Nephron progenitor cell (in vitro differentiated cells): ENCODE results near the gene PAPPA.

Experiments
- DNase-seq: peaks from one replicate; pipeline ENCODE4 v3.0.0; 2021
- H3K27ac Mint-ChIP-seq: 2 replicates; pipeline ENCODE4 v1.8.0; 2021; ENCODE audit warnings: mild to moderate bottlenecking, moderate library complexity, mixed read lengths
- H3K27me3 Mint-ChIP-seq: 2 replicates; pipeline ENCODE4 v1.8.0; 2021; ENCODE audit warnings: mild to moderate bottlenecking, low read depth, mixed read lengths; ENCODE audit not compliant: poor library complexity
- H3K36me3 Mint-ChIP-seq: 2 replicates; pipeline ENCODE4 v1.8.0; 2021; ENCODE audit warnings: low read depth, mixed read lengths
- H3K4me1 Mint-ChIP-seq: 2 replicates; pipeline ENCODE4 v1.8.0; 2021; ENCODE audit warnings: mixed read lengths
- H3K4me3 Mint-ChIP-seq: 2 replicates; pipeline ENCODE4 v1.8.0; 2021; ENCODE audit warnings: mild to moderate bottlenecking, moderate library complexity, mixed read lengths
- H3K9me3 Mint-ChIP-seq: 2 replicates; pipeline ENCODE4 v1.8.0; 2021; ENCODE audit warnings: mild to moderate bottlenecking, moderate library complexity, mixed read lengths
- TF ChIP-seq, protein P1 (sequence below): fragments of 200-600 bp; sonication (generic); IDR thresholded peaks from 2 replicates; pipeline ENCODE4 v1.5.0; 2021; ENCODE audit warnings: antibody characterized with exemption

Gene PAPPA

DNA sequence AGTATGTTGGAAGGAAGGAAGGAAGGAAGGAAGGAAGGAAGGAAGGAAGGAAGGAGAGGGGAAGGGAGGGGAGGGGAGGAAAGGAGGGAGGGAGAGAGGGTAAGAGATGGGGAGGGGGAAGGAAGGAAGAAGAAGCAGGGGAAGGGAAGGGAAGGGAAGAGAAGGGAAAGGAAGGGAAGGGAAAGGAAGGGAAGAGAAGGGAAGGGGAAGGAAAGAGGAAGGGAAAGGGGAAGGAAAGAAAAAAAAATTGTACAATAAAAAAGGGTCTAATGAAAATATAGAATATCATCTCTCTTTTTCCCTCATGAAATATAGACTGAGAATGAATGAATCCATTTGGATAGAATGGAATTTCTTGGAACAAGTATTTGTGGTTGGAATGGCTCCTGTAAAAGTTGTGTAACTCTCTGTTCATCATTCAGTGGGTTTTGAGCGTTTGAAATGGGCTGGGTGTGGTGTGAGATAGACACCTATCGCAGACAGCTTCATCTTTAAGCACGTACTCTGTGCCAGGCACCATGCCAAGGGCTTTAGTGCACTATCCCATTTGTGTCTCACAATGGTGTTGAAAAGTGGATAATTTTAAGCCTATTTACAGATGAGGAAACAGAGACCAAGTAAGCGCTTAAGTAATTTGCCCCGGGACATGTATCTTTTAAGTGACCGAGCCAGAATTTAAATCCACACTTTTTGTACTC is 11.6 kb upstream of the PAPPA start:
- no peak for DNase-seq
- Mint-ChIP-seq H3K4me1 (no peaks in the 10 kb centered on the region), H3K27me3 (peaks cover 20% of the 10 kb centered on the region), H3K4me3 (no peak overlapping the region), H3K36me3 (no peaks in the 10 kb centered on the region), H3K27ac (no peak overlapping the region), H3K9me3 (no peaks in the 10 kb centered on the region)
- TF ChIP-seq, protein P1, sequence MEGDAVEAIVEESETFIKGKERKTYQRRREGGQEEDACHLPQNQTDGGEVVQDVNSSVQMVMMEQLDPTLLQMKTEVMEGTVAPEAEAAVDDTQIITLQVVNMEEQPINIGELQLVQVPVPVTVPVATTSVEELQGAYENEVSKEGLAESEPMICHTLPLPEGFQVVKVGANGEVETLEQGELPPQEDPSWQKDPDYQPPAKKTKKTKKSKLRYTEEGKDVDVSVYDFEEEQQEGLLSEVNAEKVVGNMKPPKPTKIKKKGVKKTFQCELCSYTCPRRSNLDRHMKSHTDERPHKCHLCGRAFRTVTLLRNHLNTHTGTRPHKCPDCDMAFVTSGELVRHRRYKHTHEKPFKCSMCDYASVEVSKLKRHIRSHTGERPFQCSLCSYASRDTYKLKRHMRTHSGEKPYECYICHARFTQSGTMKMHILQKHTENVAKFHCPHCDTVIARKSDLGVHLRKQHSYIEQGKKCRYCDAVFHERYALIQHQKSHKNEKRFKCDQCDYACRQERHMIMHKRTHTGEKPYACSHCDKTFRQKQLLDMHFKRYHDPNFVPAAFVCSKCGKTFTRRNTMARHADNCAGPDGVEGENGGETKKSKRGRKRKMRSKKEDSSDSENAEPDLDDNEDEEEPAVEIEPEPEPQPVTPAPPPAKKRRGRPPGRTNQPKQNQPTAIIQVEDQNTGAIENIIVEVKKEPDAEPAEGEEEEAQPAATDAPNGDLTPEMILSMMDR = no peak

DNA sequence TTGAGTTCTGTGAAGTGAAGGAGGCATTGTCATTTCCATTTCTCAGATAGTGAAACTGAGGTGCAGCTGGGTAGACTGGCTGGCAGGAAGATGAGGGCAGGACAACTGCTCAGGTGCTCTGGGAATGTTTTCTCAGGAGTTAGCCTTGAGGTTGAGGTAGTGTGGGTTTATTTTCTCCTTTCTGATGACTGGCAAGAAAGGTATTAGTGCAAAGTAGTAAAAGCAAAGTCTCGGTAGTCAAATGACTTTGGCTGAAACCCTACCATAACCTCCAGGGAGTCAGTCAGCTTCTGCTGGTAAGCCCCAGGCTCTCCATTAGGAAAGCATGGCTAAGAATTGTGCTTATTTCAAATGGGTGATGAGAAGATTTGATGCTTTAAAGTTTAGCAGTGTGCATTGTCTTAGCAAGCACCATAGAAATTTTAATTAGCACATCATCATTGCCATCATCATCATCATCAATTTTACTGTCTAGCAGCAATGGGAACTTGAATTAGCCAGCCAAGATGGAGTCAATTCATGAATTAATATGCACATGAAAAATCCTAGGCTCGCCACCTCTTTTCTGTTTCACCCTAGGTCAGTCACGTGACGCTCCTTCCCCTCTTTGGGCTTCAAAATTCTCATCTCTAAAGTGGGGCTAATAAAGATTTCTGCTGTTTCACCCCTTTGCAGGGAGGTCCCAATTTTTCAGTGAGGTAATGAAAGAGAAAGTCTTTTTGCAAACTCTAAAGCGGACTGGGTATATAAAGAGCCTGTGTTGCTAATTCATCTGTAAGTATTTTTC is 10.7 kb upstream of the PAPPA start:
- TF ChIP-seq, protein P1 = no peak
- Mint-ChIP-seq H3K27me3 (peaks cover 23% of the 10 kb centered on the region), H3K9me3 (no peaks in the 10 kb centered on the region), H3K36me3 (no peaks in the 10 kb centered on the region), H3K4me3 (no peak overlapping the region), H3K27ac (no peak overlapping the region), H3K4me1 (no peaks in the 10 kb centered on the region)
- DNase-seq = no peak

DNA sequence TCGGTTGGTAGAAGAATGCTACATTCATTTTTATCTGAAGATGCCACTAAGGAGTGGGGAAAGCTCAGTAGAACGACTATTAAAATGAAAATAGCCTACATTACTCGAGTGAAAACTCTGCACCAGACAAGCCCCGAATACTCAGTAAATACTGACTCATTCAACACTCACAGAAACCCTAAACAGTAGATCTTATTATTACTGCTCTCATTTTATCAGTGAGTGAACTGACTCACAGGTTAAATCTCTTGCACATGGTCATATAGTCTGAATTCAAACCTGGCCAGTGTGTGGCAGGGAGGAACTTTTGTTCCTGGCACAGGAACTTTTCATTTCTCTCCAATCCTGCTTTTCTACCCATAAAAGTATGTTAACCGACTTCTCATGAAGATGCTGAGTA is 9.6 kb upstream of the PAPPA start:
- Mint-ChIP-seq H3K4me1 (no peaks in the 10 kb centered on the region), H3K27me3 (peaks cover 20% of the 10 kb centered on the region), H3K9me3 (no peaks in the 10 kb centered on the region), H3K4me3 (no peak overlapping the region), H3K27ac (no peak overlapping the region), H3K36me3 (no peaks in the 10 kb centered on the region)
- TF ChIP-seq, protein P1 = no peak
- no peak for DNase-seq

DNA sequence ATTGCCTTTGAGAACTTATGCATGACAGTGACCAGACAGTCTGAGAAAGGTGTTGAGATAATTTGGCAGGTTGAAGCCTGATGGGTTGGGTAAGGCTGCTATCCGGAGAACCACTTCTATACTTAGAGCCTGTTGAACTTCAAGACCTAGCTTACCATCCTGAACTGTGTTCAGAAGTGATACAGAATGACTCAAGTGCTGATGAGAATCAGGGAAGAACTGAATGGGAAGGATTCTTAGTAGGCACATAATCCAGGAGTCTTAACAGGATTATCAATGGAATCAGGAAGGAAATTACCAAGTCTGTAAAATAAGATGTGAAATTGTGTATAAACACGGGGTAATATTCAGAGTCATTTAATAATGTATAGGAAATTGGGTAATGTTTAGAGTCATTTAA is 9.0 kb upstream of the PAPPA start:
- peaks cover 18% of the 10 kb centered on the region for H3K27me3 Mint-ChIP-seq
- no peak overlapping the region for H3K27ac Mint-ChIP-seq
- H3K9me3 Mint-ChIP-seq = no peaks in the 10 kb centered on the region
- DNase-seq = no peak
- H3K4me1 Mint-ChIP-seq = no peaks in the 10 kb centered on the region
- TF ChIP-seq, protein P1 = no peak
- H3K4me3 Mint-ChIP-seq = no peak overlapping the region
- no peaks in the 10 kb centered on the region for H3K36me3 Mint-ChIP-seq

DNA sequence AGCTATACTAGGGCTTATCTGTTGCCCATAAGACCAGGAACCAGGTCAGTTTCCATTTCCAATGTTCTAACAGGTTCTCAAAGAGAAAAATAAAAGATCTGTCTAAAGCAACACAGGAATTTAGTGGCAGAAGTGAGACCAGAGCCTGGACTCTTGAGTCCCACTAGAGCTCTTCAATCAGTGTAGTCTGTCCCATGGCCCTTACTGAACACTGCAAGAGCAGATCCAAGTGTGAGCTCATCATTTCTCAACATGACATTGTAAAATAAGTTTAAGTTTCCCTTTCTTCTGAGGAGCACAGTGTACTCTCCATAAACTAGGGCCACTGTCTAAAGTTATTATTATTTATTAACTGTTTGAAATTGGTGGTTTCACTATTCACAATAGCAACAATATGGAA is 8.6 kb upstream of the PAPPA start:
- H3K27ac Mint-ChIP-seq = no peak overlapping the region
- peaks cover 18% of the 10 kb centered on the region for H3K27me3 Mint-ChIP-seq
- no peak overlapping the region for H3K4me3 Mint-ChIP-seq
- DNase-seq = no peak
- H3K36me3 Mint-ChIP-seq = no peaks in the 10 kb centered on the region
- no peaks in the 10 kb centered on the region for H3K9me3 Mint-ChIP-seq
- TF ChIP-seq, protein P1 = no peak
- H3K4me1 Mint-ChIP-seq = no peaks in the 10 kb centered on the region

DNA sequence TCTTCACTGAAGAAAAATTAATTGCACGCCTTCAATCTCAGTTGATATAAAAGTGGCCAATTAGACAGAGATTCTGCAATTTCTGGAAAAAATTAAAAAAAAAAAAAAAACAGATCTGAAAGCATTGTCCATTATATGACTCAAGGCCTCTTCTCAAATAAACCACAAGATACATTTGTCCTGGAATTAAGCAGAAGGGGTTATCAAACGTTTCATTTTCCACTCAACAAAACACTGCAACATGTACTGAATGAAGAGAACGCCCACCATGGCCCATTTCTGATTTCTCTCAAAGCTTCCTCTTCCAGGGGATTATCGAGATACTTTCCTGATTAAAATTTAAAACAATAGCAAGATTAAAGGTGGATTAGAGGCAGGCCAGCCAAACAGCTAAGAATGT is 5.8 kb upstream of the PAPPA start:
- H3K27ac Mint-ChIP-seq = no peak overlapping the region
- TF ChIP-seq, protein P1 = no peak
- H3K4me3 Mint-ChIP-seq = no peak overlapping the region

More for the DNA sequence above, 5.8 kb upstream of the PAPPA start:
- Mint-ChIP-seq H3K9me3 (no peaks in the 10 kb centered on the region), H3K27me3 (peaks cover 8% of the 10 kb centered on the region), H3K36me3 (no peaks in the 10 kb centered on the region), H3K4me1 (peaks cover 7% of the 10 kb centered on the region)
- DNase-seq = no peak
